B cell (primary cell): ENCODE measurements around the gene H2BK1.

Experiments used
- EZH2 ChIP-seq: IDR thresholded peaks from 2 replicates; pipeline ENCODE4 v1.6.1; 2012; ENCODE audit warnings: borderline replicate concordance, low read depth, mild to moderate bottlenecking, moderate library complexity, low read length; ENCODE audit not compliant: insufficient read depth, poor library complexity, severe bottlenecking
- TF ChIP-seq, protein P1 (sequence below): fragments of 200-600 bp; IDR thresholded peaks from one replicate; pipeline ENCODE4 v1.8.0; 2022; ENCODE audit warnings: antibody characterized with exemption, mild to moderate bottlenecking

GRCh38 chr7:151201751-151202150 is 8.5 kb downstream of the H2BK1 start:
- TF ChIP-seq, protein P1, sequence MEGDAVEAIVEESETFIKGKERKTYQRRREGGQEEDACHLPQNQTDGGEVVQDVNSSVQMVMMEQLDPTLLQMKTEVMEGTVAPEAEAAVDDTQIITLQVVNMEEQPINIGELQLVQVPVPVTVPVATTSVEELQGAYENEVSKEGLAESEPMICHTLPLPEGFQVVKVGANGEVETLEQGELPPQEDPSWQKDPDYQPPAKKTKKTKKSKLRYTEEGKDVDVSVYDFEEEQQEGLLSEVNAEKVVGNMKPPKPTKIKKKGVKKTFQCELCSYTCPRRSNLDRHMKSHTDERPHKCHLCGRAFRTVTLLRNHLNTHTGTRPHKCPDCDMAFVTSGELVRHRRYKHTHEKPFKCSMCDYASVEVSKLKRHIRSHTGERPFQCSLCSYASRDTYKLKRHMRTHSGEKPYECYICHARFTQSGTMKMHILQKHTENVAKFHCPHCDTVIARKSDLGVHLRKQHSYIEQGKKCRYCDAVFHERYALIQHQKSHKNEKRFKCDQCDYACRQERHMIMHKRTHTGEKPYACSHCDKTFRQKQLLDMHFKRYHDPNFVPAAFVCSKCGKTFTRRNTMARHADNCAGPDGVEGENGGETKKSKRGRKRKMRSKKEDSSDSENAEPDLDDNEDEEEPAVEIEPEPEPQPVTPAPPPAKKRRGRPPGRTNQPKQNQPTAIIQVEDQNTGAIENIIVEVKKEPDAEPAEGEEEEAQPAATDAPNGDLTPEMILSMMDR, result no peak
- no peak for TF ChIP-seq EZH2
